Kidney epithelial cell (primary cell): ENCODE data around the gene MATCAP1. TPM values are rescaled to one million over a fixed set of nuclear protein-coding genes. Genes with fewer than 3 reads are reported as not detected.

ENCODE experiments used
- DNase-seq: peaks from one replicate; pipeline ENCODE4 v3.0.0-alpha.2; 2010; ENCODE audit warnings: low read depth
- H3K27me3 ChIP-seq: 2 replicates; pipeline ENCODE4 v1.6.0; 2011; ENCODE audit warnings: low read length; ENCODE audit not compliant: control insufficient read depth, insufficient read depth
- H3K36me3 ChIP-seq: 2 replicates; pipeline ENCODE4 v1.5.1; 2011; ENCODE audit warnings: low read length; ENCODE audit not compliant: control insufficient read depth, insufficient read depth
- H3K4me3 ChIP-seq: 2 replicates; pipeline ENCODE4 v1.5.1; 2011; ENCODE audit warnings: low read depth, mild to moderate bottlenecking, control low read depth, low read length
- total RNA-seq: library from RNA; depleted of rRNA; stranded (reverse); fragments of >200 nt; gene quantifications from 2 replicates; pipeline ENCODE4 v1.2.3, GENCODE V29; 2015
- TF ChIP-seq, protein P1 (sequence below): IDR thresholded peaks from 2 replicates; pipeline ENCODE4 v1.5.1; 2011; ENCODE audit warnings: mild to moderate bottlenecking, moderate library complexity, low read length, control low read depth, inconsistent platforms; ENCODE audit not compliant: insufficient read depth, poor library complexity, severe bottlenecking

The MATCAP1 gene
- total RNA-seq, 1 donor from 2014 or later, result 10.8 TPM

DNA sequence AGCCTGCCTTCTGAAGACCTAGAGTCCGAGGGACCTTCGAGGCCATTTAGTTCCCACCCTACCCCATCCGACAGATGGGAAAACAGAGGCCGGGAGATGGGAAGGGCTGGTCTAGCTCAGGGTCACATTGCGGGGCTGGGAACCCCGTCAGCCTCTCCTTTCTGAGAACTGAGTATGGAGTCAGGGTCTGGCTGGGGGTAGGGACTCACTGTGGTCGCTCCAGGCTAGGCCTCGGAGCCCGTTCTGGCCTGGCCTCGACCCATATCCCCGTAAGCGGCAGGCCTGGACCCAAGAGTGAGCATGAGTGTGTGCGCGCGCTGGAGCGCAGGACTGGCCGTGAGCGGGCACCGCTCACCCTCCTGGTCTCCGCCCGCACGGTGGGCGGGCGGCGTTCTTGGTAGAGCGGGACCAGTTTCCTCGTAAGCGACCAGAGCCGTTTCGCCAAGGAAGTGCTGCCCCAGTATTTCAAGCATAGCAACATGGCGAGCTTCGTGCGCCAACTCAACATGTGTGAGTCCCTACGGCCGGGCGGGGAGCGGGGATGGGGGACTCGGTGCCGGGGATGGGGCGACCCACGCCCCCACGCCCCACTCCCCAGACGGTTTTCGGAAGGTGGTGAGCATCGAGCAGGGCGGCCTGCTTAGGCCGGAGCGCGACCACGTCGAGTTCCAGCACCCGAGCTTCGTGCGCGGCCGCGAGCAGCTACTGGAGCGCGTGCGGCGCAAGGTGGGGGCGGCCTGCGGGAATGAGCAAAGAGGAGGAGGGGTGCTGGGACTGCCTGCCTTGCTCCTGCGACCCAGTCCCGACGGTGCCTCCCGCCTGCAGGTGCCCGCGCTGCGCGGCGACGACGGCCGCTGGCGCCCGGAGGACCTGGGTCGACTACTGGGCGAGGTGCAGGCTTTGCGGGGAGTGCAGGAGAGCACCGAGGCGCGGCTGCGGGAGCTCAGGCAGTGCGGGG lies 18.4 kb downstream of the MATCAP1 start:
- Histone ChIP-seq H3K27me3 (peaks cover 61% of the 10 kb centered on the region), H3K4me3 (no peak overlapping the region)

DNA sequence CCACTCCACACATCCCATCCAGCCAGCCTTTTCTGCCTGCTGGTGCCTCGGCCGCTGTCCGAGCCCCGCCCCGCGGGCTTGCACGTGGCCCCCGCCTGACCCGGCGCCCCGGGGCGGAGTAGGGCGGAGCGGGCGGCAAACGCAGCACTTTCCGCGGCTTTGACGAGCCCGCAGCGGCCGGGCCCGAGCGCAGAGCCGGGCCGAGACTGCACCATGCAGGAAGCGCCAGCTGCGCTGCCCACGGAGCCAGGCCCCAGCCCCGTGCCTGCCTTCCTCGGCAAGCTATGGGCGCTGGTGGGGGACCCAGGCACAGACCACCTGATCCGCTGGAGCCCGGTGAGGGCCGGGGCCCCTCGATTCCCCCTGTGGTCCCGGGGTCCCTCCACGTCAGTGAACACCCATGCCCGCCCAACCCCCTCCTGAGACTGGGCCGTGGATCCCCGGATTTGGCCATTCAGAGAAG lies 19.1 kb downstream of the MATCAP1 start, which contains the start of gene HSF4:
Gene HSF4, plus strand, starts transcription at position 147 of the 463 bp plus-strand sequence. Its CDS starts 67 bp downstream, at position 214.
- peaks cover 1% of the 10 kb centered on the region for H3K36me3 ChIP-seq
- H3K27me3 ChIP-seq, result peaks cover 61% of the 10 kb centered on the region
- TF ChIP-seq, protein P1, sequence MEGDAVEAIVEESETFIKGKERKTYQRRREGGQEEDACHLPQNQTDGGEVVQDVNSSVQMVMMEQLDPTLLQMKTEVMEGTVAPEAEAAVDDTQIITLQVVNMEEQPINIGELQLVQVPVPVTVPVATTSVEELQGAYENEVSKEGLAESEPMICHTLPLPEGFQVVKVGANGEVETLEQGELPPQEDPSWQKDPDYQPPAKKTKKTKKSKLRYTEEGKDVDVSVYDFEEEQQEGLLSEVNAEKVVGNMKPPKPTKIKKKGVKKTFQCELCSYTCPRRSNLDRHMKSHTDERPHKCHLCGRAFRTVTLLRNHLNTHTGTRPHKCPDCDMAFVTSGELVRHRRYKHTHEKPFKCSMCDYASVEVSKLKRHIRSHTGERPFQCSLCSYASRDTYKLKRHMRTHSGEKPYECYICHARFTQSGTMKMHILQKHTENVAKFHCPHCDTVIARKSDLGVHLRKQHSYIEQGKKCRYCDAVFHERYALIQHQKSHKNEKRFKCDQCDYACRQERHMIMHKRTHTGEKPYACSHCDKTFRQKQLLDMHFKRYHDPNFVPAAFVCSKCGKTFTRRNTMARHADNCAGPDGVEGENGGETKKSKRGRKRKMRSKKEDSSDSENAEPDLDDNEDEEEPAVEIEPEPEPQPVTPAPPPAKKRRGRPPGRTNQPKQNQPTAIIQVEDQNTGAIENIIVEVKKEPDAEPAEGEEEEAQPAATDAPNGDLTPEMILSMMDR, result no peak
- peak within 1 kb of the TSS; percentile 5 for H3K4me3 ChIP-seq
- DNase-seq, result no peak

More for the DNA sequence above, 18.4 kb downstream of the MATCAP1 start:
- no peak for DNase-seq
- TF ChIP-seq, protein P1, result no peak
- H3K36me3 ChIP-seq, result peaks cover 1% of the 10 kb centered on the region

DNA sequence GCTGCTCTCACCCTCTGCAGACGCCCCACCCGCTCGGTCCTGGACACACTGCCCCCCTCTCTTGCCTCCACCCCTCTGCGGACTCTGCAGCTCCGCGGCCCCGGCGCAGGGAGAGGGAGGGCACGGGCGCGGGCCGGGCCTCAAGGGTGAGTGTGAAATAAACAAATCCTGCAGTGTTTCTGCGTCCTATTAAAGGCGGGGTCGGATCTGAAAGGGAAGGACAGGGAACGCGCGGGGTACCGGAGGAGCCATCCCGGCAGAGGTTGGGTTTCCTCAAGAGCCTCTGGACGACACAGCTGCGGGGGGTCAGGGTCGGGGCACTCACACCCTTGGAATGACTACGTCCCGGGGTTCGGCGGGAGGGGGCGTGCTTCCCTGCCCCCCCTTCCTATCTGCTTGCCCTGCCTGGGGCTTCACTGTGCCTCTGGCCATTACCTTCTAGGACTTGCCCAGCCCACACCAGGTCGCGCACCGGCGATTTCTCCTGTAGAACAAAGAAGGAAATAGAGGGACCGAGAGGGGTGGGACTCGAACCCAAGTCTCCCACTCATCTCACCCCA lies 19.7 kb downstream of the MATCAP1 start:
- TF ChIP-seq, protein P1, result no peak
- Histone ChIP-seq H3K36me3 (peaks cover 1% of the 10 kb centered on the region), H3K27me3 (peaks cover 61% of the 10 kb centered on the region), H3K4me3 (peak overlapping the region; percentile 5)
- no peak for DNase-seq

DNA sequence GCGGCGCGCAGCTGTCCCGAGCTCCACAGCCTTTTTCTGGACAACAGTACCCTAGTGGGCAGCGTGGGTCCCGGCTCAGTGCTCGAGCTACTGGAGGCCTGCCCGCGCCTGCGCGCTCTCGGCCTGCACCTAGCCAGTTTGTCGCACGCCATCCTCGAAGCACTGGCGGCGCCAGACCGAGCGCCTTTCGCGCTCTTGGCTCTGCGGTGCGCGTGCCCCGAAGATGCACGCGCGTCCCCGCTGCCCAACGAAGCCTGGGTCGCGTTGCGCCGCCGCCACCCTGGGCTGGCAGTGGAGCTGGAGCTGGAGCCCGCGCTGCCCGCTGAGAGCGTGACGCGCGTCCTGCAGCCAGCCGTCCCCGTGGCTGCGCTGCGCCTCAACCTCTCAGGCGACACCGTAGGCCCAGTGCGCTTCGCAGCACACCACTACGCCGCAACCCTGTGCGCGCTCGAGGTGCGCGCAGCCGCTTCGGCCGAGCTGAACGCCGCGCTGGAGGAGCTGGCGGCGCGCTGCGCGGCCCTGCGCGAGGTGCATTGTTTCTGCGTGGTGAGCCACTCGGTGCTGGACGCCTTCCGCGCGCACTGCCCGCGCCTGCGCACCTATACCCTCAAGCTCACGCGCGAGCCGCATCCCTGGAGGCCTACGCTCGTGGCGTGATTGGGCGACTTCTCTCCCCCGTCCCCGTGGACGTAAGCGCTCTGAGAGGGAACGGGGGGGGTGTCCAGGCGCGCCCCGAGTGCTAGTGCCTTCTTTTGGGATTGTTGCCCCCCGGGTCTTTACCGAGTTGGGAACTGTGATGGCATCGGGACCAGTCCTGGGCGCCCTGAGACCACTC lies 20.4 kb downstream of the MATCAP1 start:
- Histone ChIP-seq H3K4me3 (peak overlapping the region; percentile 10), H3K27me3 (peaks cover 64% of the 10 kb centered on the region), H3K36me3 (peaks cover 1% of the 10 kb centered on the region)
- no peak for DNase-seq
- TF ChIP-seq, protein P1, result no peak

DNA sequence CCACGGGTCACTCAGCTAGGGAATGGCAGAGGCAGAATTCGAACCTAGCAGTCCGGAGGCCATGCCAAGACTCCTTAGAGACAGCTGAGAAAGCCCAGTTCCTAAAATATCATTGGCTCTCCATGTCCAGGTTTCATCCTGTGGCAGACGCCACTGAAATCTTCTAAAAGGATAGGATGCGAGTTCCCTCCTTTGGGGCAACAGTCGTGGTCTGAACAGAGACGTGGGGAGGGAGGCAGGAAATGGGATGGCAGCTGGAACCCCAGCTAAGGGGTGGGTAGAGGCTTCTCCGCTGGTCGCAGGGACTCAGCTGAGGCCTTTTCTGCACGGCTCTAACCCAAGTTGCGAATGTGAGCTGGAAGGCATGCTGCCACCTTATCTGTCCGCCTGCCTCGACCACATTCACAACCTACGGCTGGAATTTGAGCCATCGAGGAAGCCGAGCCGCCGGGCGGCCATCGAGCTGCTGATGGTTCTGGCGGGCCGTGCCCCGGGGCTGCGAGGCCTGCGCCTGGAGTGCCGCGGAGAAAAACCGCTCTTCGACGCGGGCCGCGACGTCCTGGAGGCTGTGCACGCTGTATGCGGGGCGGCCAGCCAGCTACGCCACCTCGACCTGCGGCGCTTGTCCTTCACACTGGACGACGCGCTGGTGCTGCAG lies 21.1 kb downstream of the MATCAP1 start:
- Histone ChIP-seq H3K27me3 (peaks cover 67% of the 10 kb centered on the region), H3K4me3 (no peak overlapping the region), H3K36me3 (peaks cover 1% of the 10 kb centered on the region)
- no peak for DNase-seq
- TF ChIP-seq, protein P1, result no peak
